ENCODE measurements around the gene CDC5L.
"Not testable (repeated sequence)": the region's sequence is repeated elsewhere in the genome, so short reads cannot be mapped to it uniquely, and the experiment has no call there.

Gene CDC5L

DNA sequence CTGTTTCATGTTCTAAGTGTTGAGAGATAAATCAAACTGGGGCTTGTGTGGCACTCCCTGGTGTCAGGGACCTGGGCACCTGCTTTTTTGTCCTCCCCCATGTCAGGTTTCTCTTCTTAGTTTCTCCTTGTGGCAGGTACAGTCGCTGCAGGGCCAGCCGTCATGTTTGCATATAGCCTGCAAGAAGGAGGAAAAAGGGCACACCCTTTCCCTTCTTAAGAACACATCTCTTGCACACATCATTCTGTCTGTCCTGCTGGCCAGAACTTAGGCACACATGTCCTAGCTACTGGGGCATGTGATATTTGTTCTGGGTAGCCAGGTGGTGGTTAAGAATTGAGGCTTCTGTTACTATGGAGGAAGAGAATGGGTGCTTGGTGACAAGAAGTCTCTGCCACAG, 27.9 kb downstream of the CDC5L start:
- DNase-seq (ENCODE audit: low read depth): no peak

DNA sequence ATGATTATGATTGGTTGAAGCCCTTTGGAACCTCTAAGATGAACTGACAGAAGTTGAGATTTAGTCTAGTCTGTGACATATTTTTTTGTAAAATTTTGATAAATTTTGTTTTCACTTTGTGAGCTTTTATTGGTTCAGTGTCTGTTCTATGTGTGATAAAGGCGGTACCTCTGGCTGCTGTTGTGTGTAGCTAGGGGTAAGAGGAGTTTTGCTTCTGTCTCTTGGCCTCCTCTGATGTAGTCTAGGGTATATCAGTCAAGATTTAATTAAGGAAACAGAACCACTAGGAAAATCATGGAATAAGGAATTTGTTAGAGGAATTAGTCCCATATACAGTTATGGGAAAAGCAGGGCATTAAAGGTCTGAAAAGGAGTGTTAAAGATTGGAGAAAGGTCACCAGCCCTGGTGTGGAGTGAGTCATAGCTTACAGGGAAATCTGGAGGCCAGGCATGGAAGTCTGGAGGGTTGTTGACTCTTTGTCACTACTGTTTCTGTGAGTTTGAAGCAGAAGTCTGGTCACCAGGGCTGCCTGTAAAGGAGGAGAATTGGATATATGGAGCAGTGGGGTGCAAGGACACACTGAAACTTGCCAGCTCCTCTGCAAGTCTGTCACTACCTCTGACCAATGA, 28.5 kb downstream of the CDC5L start:
- DNase-seq (ENCODE audit: low read depth): no peak

DNA sequence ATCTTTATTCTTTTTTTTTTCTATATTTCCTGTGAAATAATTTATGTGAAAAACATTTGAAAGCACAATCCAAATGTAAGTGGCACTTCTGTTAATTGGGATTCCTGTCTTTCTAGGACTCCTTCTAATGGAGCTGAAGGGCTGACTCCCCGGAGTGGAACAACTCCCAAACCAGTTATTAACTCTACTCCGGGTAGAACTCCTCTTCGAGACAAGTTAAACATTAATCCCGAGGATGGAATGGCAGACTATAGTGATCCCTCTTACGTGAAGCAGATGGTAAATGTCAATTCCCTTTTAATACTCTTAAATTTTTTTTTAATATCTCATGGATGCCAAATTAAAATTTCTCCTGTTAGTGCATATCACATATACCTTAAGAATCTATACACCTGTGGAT, 35.0 kb downstream of the CDC5L start:
- DNase-seq (ENCODE audit: low read depth): no peak

DNA sequence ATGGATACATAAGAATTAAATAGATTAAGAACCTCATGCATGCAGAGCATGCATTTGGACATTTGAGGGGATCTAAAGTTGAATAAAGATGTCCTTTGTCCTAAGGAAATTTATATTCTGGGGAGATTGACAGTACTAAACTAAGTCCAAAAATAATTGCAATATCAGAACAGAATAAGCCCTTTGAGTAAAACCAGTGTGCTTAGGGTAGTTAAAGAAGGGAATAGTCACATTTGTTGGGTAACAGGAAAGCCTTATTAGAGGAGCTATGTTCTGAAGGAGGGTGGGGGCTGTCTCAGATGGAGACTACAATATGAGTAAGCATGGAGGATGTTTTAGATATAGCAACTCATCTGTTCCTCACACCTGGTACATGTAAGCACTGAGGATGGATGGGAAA, 35.8 kb downstream of the CDC5L start:
- no peak for DNase-seq (ENCODE audit: low read depth)

DNA sequence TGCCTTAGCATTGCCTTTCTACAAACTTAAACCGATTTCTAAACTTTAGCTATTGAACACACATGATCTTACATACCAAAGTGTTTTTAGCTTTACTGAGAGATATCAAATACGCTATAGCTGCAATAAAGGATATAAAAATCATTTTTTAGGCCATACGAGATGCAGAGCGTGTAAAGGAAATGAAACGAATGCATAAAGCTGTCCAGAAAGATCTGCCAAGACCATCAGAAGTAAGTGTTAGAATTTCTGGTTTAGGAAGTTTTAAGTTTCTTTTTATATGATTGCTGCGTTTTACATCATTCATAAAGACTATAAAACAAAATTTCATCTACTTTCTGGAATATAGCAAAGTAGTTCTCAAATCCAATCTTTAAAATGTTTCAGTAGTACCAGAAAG, 38.4 kb downstream of the CDC5L start:
- DNase-seq (ENCODE audit: low read depth): no peak

DNA sequence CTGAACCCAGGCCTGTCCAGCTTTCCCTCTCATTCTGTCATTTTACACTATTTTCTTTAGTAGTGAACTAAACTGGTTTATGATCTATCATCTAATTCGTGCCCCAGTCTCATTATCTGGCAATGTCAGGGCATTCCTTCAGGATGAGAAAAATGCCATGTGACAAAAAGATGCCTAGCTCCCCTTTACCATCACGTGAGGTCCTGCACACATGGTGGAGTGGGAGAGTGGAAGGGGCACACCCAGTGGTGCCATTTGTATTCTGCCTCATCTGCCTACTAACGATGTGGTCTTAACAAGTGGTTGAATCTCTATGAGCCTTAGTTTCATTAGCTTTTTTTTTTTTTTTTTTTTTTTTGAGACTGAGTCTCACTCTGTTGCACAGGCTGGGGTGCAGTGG, 41.2 kb downstream of the CDC5L start:
- DNase-seq (ENCODE audit: low read depth): no peak

DNA sequence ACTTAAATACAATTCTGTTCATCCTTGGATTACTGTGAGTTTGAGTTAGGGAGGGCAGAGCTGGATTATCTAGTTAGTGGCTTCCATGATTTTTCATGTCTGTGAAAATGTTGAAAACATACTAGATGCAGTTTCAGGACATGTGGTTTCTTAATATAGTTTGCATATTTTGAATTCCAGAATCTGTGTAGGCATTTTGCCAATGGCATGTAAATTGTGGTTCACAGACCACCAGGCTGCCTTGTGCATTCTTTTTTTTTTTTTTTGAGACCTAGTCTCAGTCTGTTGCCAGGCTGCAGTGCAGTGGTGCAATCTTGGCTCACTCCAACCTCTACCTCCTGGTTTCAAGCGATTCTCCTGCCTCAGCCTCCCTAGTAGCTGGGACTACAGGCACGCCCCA, 42.8 kb downstream of the CDC5L start:
- DNase-seq (ENCODE audit: low read depth): no peak

DNA sequence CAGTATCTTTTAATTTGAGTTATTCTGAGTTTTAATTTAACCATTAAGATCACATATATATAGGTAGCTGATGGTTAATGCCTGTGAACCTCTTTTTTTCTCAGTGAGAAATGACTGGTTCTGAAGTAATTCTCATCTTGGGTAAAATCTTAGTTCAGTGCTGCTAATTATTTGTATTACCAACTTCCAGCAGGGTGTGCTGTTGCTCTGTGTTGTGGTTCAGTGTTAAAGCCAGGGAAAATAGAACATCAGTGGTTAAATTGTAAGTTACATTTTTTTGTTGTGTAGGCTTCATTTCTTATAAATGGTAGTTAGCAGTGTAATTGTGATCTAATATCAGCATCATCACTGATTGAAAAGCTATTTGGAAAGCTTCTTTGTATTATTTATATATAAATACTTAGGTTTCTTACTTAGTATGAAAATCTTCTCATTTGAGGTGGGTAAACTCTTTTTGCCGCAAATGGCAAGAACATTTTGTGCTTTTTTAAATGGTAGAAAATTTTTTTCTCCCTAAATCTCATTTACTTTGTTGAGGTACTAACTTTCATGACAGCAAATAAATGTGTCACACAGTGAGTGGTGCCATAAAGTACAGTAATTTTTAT, 43.7 kb downstream of the CDC5L start:
- no peak for DNase-seq (ENCODE audit: low read depth)

DNA sequence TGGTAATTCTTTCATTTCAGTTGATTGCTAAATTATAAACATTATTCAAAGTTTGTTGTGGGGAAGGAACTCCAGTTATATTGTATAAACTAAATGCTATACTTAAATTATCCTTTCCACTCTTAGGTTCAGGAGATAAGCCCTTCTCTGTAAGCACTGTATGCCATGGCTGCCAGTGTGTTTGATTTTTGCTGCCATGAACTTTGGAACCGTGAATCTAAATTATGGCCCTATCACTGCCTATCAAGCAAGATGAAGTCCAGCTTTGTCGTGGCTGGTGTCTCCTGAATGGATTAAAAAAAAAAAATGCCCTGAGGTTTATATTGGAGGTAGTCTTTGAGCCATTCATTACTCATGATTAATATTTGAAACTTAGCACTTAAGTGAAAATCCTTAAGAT, 44.7 kb downstream of the CDC5L start:
- no peak for DNase-seq (ENCODE audit: low read depth)

DNA sequence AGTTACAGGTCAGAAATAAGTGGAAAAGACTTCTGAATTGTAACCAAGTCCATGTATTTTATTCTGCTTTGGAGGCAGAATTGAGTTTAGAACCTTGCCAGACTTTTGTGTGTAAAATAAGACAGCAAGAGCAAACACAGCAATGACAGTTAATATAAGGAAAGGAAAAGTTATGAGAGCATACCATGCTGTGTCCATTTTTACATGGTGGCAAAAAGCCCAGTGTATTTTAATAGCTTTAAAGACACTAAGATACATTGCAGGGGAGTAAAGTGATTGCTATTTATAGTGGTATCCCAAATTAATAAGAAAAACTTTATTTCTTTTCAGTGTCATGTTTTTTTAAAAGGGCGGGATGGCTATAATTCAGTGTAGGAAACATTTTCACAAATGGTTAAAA, 45.2 kb downstream of the CDC5L start:
- no peak for DNase-seq (ENCODE audit: low read depth)

DNA sequence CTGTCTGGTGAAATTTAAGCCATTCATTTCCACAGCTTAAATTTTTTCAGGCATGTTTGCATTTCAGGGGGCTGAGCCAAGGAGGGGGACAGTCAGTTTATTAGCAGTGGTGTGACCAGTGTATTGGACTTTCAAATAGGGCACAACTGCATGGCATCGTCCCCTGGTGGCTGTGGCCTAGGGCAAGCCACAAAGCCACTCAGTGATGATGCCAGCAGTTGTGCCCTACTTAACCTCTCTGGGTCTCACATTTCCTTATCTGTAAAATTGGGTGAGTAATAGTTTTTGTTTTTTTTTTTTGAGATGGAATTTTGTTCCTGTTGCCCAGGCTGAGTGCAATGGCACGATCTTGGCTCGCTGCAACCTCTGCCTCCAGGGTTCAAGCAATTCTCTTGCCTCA, 48.0 kb downstream of the CDC5L start:
- DNase-seq (ENCODE audit: low read depth): no peak

DNA sequence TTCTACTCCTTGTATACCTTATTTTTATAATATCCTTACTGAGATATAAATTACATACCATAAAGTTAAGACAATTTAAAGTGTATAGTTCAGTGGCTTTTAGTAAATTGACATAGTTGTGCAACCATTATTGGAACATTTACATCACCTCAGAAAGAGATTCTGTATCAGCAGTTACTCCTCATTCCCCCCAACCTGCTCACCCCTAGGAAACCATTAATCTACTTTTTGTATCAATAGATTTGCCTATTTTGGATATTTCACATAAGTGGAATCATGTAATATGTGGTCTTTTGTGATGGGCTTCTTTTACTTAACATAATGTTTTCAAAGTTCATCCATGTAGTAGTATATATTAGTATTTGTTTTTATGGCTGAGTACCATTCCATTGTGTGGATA, 51.3 kb downstream of the CDC5L start:
- no peak for DNase-seq (ENCODE audit: low read depth)

DNA sequence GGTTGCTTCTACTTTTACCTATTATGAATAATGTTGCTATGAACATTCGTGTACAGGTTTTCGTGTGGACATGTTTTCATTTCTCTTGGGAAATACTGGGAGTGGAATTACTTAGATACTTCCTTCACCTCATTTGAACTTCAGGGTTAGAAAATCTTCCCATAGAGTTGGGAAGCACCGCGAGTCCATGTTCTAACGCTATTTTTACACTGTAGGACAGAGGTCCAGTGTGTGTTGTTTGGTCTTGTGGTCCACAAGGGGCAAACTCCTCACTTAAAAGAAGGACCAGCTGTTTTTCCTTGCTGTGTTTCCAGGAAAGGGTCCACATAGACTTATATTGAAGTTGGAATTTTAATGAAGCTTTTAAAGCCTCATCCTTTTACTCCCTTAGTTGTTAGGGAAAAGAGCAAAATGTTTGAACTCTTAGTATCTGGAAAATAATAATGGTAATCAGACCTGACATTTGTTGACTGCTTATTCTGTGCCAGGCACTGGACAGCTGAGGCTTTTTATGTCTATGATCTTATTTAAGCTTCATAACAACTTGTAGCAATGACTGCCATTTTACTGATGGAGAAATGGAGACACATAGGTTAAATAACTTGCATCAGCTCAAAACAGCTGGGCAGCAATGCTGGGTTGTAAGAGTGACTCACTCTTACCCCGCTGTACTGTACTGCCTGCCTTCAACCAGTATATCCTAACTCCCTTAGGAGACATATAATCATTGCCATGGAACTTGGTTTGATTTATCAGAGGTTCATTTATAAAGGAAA, 52.0 kb downstream of the CDC5L start:
- no peak for DNase-seq (ENCODE audit: low read depth)

DNA sequence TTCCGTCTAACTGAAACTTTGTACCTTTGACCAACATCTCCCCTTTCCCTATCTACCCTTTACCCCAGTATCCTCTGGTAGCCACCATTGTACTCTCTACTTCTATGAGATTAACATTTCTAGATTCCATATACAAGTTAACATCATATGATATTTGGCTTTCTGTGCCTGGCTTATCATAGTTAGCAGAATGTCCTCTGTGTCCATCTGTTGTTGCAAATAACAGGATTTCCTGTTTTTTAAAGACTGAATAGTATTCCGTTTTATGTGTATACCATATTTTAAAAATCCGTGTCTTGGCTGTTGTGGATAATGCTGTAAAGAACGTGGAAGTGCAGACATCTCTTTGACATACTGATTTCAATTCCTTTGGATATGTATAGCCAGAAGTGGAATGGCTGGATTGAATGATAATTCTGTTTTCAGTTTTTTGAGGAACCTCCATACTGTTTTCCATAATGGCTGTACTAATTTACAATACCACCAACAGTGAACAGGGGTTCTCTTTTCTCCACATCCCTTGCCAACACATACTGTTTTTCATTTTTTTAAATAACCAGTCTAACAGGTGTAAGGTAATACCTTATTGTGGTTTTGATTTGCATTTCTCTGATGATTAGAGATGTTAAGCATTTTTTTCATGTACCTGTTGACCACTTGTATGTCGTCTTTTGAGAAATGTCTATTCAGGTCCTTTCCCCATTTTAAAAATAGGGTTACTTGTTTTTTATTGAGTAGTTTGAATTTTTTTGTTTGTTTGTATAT, 53.8 kb downstream of the CDC5L start:
- DNase-seq (ENCODE audit: low read depth): no peak

DNA sequence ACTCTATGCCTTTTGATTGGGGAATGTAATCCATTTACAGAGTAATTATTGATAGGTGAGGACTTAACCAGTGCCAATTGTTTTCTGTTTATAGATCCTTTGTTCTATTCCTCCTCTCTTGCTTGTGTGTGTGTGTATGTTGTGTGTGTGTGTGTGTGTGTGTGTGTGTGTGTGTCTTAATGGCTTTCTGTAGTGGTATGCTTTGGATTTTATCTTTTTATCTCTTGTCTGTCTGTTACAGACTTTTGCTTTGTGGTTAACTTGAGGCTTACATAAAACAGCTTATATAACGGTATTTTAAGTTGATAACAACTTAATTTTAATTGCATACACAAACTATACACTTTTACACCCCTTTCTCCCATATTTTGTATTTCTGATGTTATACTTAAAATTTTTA, 54.7 kb downstream of the CDC5L start:
- DNase-seq (ENCODE audit: low read depth): no peak

DNA sequence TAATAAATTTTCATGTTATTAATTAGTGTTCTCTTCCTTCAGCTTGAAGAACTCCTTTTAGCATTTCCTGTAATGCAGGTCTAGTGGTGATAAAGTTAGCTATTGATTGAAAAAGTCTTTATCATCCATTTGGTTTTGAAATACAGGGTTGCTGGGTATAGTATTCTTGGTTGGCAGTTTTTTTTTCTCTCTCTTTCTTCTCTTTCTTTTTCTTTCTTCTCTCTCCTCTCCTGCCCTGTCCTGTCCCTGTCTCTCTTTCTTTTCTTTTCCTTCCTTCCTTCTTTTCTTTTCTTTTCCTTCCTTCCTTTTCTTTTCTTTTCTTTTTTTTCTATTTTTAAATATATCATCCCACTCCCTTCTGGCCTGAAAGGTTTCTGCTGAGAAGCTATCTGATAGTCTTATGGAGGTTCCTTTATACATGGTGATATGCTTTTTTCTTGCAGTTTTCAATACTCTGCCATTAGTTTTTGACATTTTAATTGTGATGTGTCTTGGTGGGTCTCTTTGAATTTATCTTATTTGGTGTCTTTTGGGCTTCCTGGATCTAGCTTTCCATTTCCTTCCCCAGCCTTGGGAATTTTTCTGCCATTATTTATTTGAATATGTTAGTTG, 55.4 kb downstream of the CDC5L start:
- no peak for DNase-seq (ENCODE audit: low read depth)

DNA sequence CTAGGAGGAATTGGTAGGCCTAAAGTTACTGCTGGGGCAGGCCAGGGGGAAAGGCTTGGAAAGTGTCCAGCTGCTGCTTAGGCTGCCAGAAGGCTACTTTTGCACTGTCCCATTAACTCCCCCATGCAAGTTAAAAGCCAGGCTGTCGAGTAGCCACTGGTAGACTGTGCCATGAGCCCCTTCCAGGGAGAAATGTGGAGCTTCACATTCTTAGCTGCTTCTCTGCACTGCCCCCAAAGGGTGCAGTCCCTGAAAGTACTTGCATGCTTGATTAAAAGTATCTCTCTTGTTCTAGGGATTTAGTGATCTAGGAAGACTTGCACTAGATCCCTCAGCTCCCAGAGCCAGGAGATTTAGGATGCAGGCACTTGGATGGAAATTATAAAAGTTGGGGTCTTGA, 57.3 kb downstream of the CDC5L start:
- DNase-seq (ENCODE audit: low read depth): no peak

DNA sequence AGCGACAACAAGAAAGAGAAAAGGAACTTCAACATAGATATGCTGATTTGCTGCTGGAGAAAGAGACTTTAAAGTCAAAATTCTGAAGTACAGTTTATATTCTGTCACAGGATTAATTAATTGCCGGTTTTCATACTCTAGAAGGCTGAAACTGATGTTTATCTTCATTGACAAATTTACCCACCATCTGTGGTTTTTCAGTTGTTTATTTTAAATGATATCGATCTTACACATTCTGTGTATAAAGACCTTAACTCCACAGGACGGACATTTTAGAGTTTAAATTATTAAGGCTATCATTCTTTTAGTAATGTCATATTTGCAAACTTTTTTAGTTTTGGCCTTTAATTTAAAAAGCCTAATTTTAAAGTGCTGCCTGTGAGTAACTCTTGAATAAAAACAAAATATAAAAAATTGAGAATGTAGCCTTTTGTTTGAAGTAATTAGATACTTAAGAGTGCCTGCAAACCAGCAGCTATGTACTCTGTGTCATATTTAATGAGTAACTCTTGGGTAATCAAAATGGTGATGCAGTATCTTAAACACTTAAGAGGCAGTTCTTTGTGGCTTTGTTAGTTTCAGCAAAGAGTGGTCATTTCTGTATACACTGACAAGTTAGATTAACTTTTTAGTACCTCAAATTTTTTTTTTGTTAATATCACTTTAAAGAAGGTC, 59.3 kb downstream of the CDC5L start:
- DNase-seq (ENCODE audit: low read depth): no peak

DNA sequence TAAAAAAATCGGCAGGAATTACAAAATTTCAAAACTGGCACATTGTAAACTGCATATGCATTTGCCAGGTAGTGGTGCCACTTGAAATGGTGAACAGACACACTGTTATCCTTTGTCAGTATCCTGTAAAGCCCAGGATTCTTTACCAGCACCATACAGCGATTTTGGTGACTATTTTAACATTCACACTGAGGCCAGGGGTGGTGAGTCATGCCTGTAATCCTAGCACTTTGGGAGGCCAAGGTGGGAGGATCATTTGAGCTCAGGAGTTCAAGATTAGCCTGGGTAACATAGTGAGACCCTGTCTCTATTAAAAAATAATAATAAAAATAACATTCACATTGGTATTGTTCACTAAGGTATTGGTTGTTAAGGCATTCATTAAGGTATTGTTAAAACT, 61.7 kb downstream of the CDC5L start:
- not testable (repeated sequence) for DNase-seq (ENCODE audit: low read depth)

DNA sequence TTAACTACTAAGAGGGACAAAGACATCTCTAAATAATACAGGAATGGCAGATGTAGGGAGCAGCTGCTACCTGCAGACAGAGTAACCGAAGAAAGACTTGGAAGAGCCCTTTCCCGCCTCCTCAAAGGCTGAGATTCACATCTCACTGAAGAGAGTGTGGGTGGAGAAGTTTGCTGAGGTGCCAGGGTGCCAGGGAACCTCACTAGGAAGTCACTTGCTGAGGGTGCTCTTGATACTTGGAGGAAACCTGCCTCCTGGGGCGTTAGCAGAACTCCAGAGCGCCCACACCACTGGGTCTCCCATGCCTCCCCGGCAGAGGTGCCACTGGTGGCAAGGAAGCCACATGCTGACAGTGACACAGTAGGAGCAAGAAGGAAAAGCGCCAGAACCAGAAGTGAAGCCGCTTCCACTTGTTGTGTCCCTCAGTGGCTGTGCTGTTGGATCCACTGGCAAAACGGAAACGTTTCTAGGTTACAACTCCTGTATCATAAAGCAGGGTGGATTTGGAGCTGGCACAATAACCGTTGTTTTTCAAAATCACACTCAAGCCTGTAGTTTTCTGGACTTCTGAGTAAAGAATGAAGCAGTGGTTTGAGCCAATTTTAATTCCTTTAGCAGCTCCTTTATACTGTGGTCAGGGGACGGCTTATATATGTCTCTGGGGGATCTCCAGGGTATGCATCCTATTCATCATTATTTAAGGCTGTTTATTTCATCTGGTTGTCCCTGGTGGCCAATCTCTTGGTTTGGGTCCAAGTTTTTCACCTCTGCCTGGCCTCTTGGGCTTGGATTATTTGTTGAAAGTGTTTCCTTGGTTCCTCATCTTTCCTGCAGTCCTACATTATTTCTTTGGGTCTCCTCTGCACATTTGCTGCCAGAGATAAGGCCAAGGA, 64.5 kb downstream of the CDC5L start:
- no peak for DNase-seq (ENCODE audit: low read depth)

DNA sequence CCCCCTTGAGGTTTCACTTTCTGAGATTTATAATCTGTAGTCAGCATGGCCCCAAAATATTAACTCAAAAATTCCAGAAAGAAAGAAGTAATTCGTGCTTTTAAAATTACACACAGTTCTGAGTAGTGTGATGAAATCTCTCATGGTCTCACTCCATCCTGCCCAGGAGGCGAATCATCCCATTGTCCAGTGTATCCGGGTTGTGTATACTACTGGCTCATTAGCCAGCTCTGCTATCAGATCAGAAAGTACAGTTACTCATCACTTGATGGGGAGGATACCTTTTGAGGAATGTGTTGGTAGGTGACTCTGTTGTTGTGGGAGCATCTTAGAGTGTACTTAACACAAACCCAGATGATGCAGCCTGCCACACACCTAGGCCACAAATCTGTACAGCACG, 65.2 kb downstream of the CDC5L start:
- no peak for DNase-seq (ENCODE audit: low read depth)

Measured in activated gamma-delta T cell treated with anti-CD3 and anti-CD28 coated beads, Interleukin-2, amount 50 U/mL, for 16 hours (primary cell).